Hepatocyte (in vitro differentiated cells): ENCODE measurements around the gene PIN1. TPM values are rescaled to one million over a fixed set of nuclear protein-coding genes. Genes with fewer than 3 reads are reported as not detected.

Source experiments
- DNase-seq: peaks from one replicate; pipeline ENCODE4 v3.0.0-alpha.2; 2016; ENCODE audit warnings: low spot score
- H2AFZ ChIP-seq: fragments of 200-600 bp; sonication (generic); 2 replicates; pipeline ENCODE4 v1.6.0; 2016; ENCODE audit warnings: antibody characterized with exemption, mild to moderate bottlenecking
- H3K27ac ChIP-seq: fragments of 200-600 bp; sonication (generic); 2 replicates; pipeline ENCODE4 v1.5.1; 2016; ENCODE audit warnings: mild to moderate bottlenecking
- H3K27me3 ChIP-seq: fragments of 200-600 bp; sonication (generic); 2 replicates; pipeline ENCODE4 v1.6.1; 2016
- H3K36me3 ChIP-seq: fragments of 200-600 bp; sonication (generic); replicated peaks from 2 replicates; pipeline ENCODE4 v1.5.1; 2016; ENCODE audit warnings: low read depth; ENCODE audit not compliant: insufficient read depth
- H3K4me1 ChIP-seq: fragments of 200-600 bp; sonication (generic); 2 replicates; pipeline ENCODE4 v1.5.1; 2016; ENCODE audit warnings: mild to moderate bottlenecking, moderate library complexity; ENCODE audit not compliant: insufficient read depth
- H3K4me2 ChIP-seq: fragments of 200-600 bp; sonication (generic); 2 replicates; pipeline ENCODE4 v1.6.0; 2016
- H3K4me3 ChIP-seq: fragments of 200-600 bp; sonication (generic); 2 replicates; pipeline ENCODE4 v1.5.1; 2016; ENCODE audit warnings: mild to moderate bottlenecking
- H3K79me2 ChIP-seq: fragments of 200-600 bp; sonication (generic); 2 replicates; pipeline ENCODE4 v1.6.0; 2017; ENCODE audit warnings: mild to moderate bottlenecking
- H3K9me2 ChIP-seq: fragments of 200-600 bp; sonication (generic); replicated peaks from 2 replicates; pipeline ENCODE4 v1.6.0; 2017; ENCODE audit warnings: mild to moderate bottlenecking; ENCODE audit not compliant: insufficient read depth
- H3K9me3 ChIP-seq: fragments of 200-600 bp; sonication (generic); 2 replicates; pipeline ENCODE4 v1.5.1; 2016; ENCODE audit warnings: low read depth, mild to moderate bottlenecking
- H4K20me1 ChIP-seq: fragments of 200-600 bp; sonication (generic); 2 replicates; pipeline ENCODE4 v1.6.0; 2016; ENCODE audit warnings: mild to moderate bottlenecking; ENCODE audit not compliant: insufficient read depth, poor library complexity, severe bottlenecking
- CTCF ChIP-seq: fragments of 200-600 bp; sonication (generic); IDR thresholded peaks from 2 replicates; pipeline ENCODE4 v1.5.1; 2016; ENCODE audit warnings: antibody characterized with exemption, mild to moderate bottlenecking; ENCODE audit not compliant: poor library complexity
- EZH2 ChIP-seq: fragments of 200-600 bp; sonication (generic); IDR thresholded peaks from 2 replicates; pipeline ENCODE4 v1.6.1; 2016; ENCODE audit warnings: antibody characterized with exemption, mild to moderate bottlenecking, borderline replicate concordance
- EZH2phosphoT487 ChIP-seq: fragments of 200-600 bp; sonication (generic); IDR thresholded peaks from one replicate; pipeline ENCODE4 v1.6.1; 2018; ENCODE audit warnings: antibody characterized with exemption, mild to moderate bottlenecking, low read depth, moderate library complexity; ENCODE audit not compliant: unreplicated experiment, severe bottlenecking
- WGBS: methylation state at CpG from one replicate; pipeline ENCODE4 v1.1.6; 2016; ENCODE audit warnings: low lambda C conversion rate; ENCODE audit errors: missing lambda C conversion rate; 5-methylcytosine and 5-hydroxymethylcytosine counted together
- polyA plus RNA-seq: library from polyadenylated mRNA; unstranded; fragments of >200 nt; fragmentation: Nextera tagmentation; extraction: Ambion mirVana; gene quantifications from 2 replicates; pipeline ENCODE4 v1.2.1, GENCODE V29; 2016
- total RNA-seq: library from RNA; depleted of rRNA; stranded (reverse); fragments of >200 nt; gene quantifications from 2 replicates; pipeline ENCODE4 v1.2.3, GENCODE V29; 2014

The PIN1 gene
- total and polyA plus RNA-seq, 2 experiments from 2014 or later, result 62.1 to 123 TPM

- H3K27me3 ChIP-seq, result no peaks in the 10 kb centered on the region
- H3K4me2 ChIP-seq, result no peak overlapping the region
- WGBS, result 93% methylated on average over 3 of the region's 3 CpGs
- H2AFZ ChIP-seq, result no peak overlapping the region
- no peaks in the 10 kb centered on the region for H3K9me2 ChIP-seq
- no peak overlapping the region for H3K4me3 ChIP-seq
- no peaks in the 10 kb centered on the region for H3K4me1 ChIP-seq
- TF ChIP-seq EZH2phosphoT487 (no peak), CTCF (no peak), EZH2 (no peak)
- DNase-seq, result no peak
- no peaks in the 10 kb centered on the region for H3K9me3 ChIP-seq
- H4K20me1 ChIP-seq, result no peaks in the 10 kb centered on the region
- H3K36me3 ChIP-seq, result no peaks in the 10 kb centered on the region
- H3K27ac ChIP-seq, result no peak overlapping the region
- H3K79me2 ChIP-seq, result no peaks in the 10 kb centered on the region
These were observed 28.3 kb upstream of the PIN1 start for GRCh38 chr19:9806803-9807202.

- 97% methylated on average over 11 of the region's 11 CpGs for WGBS
- no peaks in the 10 kb centered on the region for H3K27me3 ChIP-seq
- H4K20me1 ChIP-seq, result no peaks in the 10 kb centered on the region
- H3K9me3 ChIP-seq, result no peaks in the 10 kb centered on the region
- no peak overlapping the region for H2AFZ ChIP-seq
- H3K4me1 ChIP-seq, result no peaks in the 10 kb centered on the region
- no peak for DNase-seq
- no peak overlapping the region for H3K4me3 ChIP-seq
- no peak overlapping the region for H3K27ac ChIP-seq
- H3K79me2 ChIP-seq, result peaks cover 15% of the 10 kb centered on the region
- TF ChIP-seq EZH2 (no peak), EZH2phosphoT487 (no peak), CTCF (no peak)
- H3K4me2 ChIP-seq, result no peak overlapping the region
- no peaks in the 10 kb centered on the region for H3K9me2 ChIP-seq
- no peaks in the 10 kb centered on the region for H3K36me3 ChIP-seq
These were observed 26.0 kb upstream of the PIN1 start for GRCh38 chr19:9808855-9809824.

- H3K4me1 ChIP-seq, result no peaks in the 10 kb centered on the region
- H3K27ac ChIP-seq, result no peak overlapping the region
- no peaks in the 10 kb centered on the region for H3K36me3 ChIP-seq
- no peak overlapping the region for H3K4me3 ChIP-seq
- H3K27me3 ChIP-seq, result no peaks in the 10 kb centered on the region
- no peak for DNase-seq
- no peaks in the 10 kb centered on the region for H3K9me2 ChIP-seq
- no peak overlapping the region for H3K4me2 ChIP-seq
- WGBS, result 98% methylated on average over 21 of the region's 21 CpGs
- no peaks in the 10 kb centered on the region for H3K9me3 ChIP-seq
- H2AFZ ChIP-seq, result no peak overlapping the region
- TF ChIP-seq CTCF, result no peak
- no peak for TF ChIP-seq EZH2phosphoT487
- TF ChIP-seq EZH2, result no peak
- peaks cover 35% of the 10 kb centered on the region for H3K79me2 ChIP-seq
- H4K20me1 ChIP-seq, result no peaks in the 10 kb centered on the region
These were observed 24.0 kb upstream of the PIN1 start for GRCh38 chr19:9811139-9811538.
